Transverse colon (tissue), 4 donors: ENCODE results near the gene CADM1. TPM values are rescaled to one million over a fixed set of nuclear protein-coding genes. Genes with fewer than 3 reads are reported as not detected.

Experiments used
- DNase-seq: peaks from one replicate; pipeline ENCODE4 v3.0.0-alpha.2; 2019
- H3K27ac ChIP-seq, 4 donors: fragments of 200-600 bp; sonication (generic); 2 replicates each; pipeline ENCODE4 v1.5.1; 2016 to 2018; ENCODE audit warnings: inconsistent platforms in 4 of 4
- H3K27me3 ChIP-seq: fragments of 200-600 bp; sonication (generic); 2 replicates; pipeline ENCODE4 v1.5.1; 2017; ENCODE audit warnings: inconsistent platforms
- H3K36me3 ChIP-seq, 4 donors: fragments of 200-600 bp; sonication (generic); 2 replicates each; pipeline ENCODE4 v1.5.1; 2017 to 2019; ENCODE audit warnings: inconsistent platforms in 4 of 4
- H3K4me1 ChIP-seq, 4 donors: fragments of 200-600 bp; sonication (generic); 2 replicates each; pipeline ENCODE4 v1.5.1; 2017 to 2020; ENCODE audit warnings: inconsistent platforms in 4 of 4
- H3K4me3 ChIP-seq, 4 donors: fragments of 200-600 bp; sonication (generic); 1 replicate in 1 of 4; 2 replicates in 3 of 4; pipeline versions ENCODE4 v1.5.1 to v1.6.1; 2017 to 2019; ENCODE audit warnings: inconsistent platforms in 4 of 4
- H3K9me3 ChIP-seq, 2 donors: fragments of 200-600 bp; sonication (generic); 2 replicates each; pipeline ENCODE4 v1.5.1; 2017 to 2019; ENCODE audit warnings: inconsistent platforms in 2 of 2
- EP300 ChIP-seq: sonication (generic); formaldehyde crosslinking; IDR thresholded peaks from one replicate; pipeline ENCODE4 v1.6.1; 2017; ENCODE audit warnings: antibody characterized with exemption, low read depth
- POLR2A ChIP-seq: fragments of 450-650 bp; IDR thresholded peaks from one replicate; pipeline ENCODE4 v1.6.1; 2016; ENCODE audit warnings: antibody characterized with exemption, mild to moderate bottlenecking, moderate library complexity
- POLR2AphosphoS5 ChIP-seq, 3 donors: sonication (generic); formaldehyde crosslinking; IDR thresholded peaks; one replicate each; pipeline ENCODE4 v1.6.1; 2016; ENCODE audit warnings: antibody characterized with exemption in 3 of 3
- WGBS, 2 donors: methylation state at CpG; one replicate each; pipeline ENCODE4 v1.1.5; 2018; ENCODE audit warnings: low coverage in 1 of 2; 5-methylcytosine and 5-hydroxymethylcytosine counted together
- in situ Hi-C, 4 donors: fragments of 200-750 bp; cut with MboI; loops; one replicate each; pipeline versions ENCODE4 v1.15.0 to v1.15.1; 2017; ENCODE audit warnings: low sequenced_read_pairs in 3 of 4, low pct_ligation_motif_present in 1 of 4, low pct_unique_long_range_greater_than_20kb in 1 of 4
- intact Hi-C: fragments of 100-400 bp; cut with DNase I; formaldehyde crosslinking; loops from one replicate; pipeline ENCODE4 v1.15.1; 2023; ENCODE audit warnings: low total_unique reads
- total RNA-seq, 4 donors: library from RNA; depleted of rRNA; stranded (reverse); fragments of >200 nt; gene quantifications; one replicate each; pipeline ENCODE4 v1.1.0, GENCODE V29; 2016
- TF ChIP-seq, protein P1 (sequence below), 5 experiments: fragments of 200-600 bp in 3 of 5; fragments of 450-650 bp in 2 of 5; sonication (generic) in 3 of 5; IDR thresholded peaks; 1 replicate in 2 of 5; 2 replicates in 3 of 5; pipeline ENCODE4 v1.5.1; 2016 to 2017; ENCODE audit warnings: antibody characterized with exemption in 5 of 5, inconsistent platforms in 3 of 5, mild to moderate bottlenecking in 2 of 5, moderate library complexity in 1 of 5

CADM1 gene
- total RNA-seq, 4 donors from 2014 or later: 2.8 to 6.4 (median 3.7) TPM

DNA sequence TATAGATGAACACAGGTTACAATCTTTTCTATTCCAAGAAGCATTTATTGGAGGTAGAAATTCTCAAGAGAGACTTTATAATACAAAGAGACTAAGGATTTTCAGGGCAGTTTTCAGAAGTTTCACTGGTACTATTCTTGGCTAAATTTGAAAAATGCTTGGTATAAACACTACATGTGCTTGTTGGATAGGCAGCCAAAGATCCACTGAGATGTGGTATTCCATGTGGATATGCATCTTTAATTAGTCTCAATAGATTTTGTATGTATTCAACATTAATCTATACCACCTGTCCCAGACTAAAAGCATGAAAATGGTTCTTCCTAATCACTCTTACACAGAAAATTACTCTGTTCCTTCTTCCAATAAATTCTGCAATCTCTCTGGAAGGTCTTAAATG is 232.6 kb downstream of the CADM1 start:
- intact Hi-C loops: no loop called here
- Histone ChIP-seq H3K27me3 (no peaks in the 10 kb centered on the region), H3K27ac (no peak overlapping the region), H3K36me3 (no peaks in the 10 kb centered on the region), H3K9me3 (no peaks in the 10 kb centered on the region), H3K4me1 (no peaks in the 10 kb centered on the region), H3K4me3 (no peak overlapping the region)
- DNase-seq: no peak
- TF ChIP-seq POLR2A (no peak), EP300 (no peak), POLR2AphosphoS5 (IDR thresholded peaks at IDR 0.05) (no peak)
- TF ChIP-seq, protein P1, sequence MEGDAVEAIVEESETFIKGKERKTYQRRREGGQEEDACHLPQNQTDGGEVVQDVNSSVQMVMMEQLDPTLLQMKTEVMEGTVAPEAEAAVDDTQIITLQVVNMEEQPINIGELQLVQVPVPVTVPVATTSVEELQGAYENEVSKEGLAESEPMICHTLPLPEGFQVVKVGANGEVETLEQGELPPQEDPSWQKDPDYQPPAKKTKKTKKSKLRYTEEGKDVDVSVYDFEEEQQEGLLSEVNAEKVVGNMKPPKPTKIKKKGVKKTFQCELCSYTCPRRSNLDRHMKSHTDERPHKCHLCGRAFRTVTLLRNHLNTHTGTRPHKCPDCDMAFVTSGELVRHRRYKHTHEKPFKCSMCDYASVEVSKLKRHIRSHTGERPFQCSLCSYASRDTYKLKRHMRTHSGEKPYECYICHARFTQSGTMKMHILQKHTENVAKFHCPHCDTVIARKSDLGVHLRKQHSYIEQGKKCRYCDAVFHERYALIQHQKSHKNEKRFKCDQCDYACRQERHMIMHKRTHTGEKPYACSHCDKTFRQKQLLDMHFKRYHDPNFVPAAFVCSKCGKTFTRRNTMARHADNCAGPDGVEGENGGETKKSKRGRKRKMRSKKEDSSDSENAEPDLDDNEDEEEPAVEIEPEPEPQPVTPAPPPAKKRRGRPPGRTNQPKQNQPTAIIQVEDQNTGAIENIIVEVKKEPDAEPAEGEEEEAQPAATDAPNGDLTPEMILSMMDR (IDR thresholded peaks at IDR 0.05): no peak
- in situ Hi-C loops: no loop called here

DNA sequence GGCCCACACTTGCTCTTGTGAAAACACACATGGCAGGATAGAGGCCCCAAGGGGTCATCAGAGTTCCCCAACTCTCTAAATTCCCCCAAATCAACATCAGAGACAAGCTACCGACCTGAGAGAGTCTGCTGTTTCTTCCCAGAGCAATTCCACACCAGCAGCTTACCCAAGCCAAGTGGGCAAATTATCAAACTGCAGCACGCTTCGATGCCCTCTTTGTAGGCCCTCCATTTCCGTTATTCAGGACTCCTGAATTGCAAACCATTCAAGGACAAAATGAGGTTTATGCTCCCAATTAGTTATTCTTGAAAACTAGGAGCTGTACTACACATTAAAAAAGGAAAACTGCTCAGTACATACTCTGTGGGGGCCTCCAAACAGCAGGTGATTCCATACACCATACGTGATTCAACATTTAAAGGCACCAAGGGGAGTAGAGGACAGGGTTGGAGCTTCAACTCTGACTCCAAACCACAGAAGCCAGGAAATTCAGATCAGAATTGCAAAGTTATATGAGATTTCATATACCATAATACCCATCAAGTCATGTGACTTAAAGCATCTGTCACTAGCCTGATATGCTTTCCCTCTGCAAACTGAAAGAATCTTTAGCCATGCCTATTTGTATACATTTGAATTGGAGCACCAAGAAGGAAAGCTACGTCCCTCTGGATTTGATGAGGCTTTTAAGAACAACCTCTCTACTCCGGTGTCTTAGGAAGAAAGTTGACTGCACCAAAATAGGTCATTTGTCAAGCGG is 234.8 kb downstream of the CADM1 start:
- Histone ChIP-seq H3K36me3 (no peaks in the 10 kb centered on the region), H3K27me3 (no peaks in the 10 kb centered on the region), H3K9me3 (no peaks in the 10 kb centered on the region), H3K4me3 (no peak overlapping the region), H3K27ac (no peak overlapping the region), H3K4me1 (no peaks in the 10 kb centered on the region)
- TF ChIP-seq, protein P1 (IDR thresholded peaks at IDR 0.05): no peak
- TF ChIP-seq POLR2AphosphoS5 (IDR thresholded peaks at IDR 0.05) (no peak), EP300 (no peak), POLR2A (no peak)
- in situ Hi-C loops: no loop called here
- DNase-seq: no peak
- WGBS, 2 donors: 92 to 100% methylated on average over 2 to 8 of the region's 8 CpGs
- intact Hi-C loops: no loop called here

DNA sequence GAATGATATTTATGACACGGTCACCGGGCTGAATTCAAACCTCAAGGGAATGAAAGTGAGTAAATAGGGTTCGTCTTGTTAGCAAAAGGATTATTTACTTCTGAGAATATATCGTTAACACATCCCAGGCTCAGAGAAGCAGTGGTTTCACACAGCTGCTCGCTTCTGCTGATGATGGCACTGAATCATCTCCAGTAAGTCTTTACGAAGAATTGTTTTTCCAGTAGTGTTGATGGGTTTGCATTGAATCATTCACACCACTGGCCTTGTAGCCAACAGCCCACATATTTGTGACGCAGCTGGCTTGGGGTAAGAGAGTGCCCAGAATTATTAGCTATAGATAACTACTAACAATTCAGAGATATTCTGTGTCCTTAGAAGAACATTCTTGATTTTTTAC is 236.3 kb downstream of the CADM1 start:
- no peak overlapping the region for H3K27ac ChIP-seq
- no peak for DNase-seq

DNA sequence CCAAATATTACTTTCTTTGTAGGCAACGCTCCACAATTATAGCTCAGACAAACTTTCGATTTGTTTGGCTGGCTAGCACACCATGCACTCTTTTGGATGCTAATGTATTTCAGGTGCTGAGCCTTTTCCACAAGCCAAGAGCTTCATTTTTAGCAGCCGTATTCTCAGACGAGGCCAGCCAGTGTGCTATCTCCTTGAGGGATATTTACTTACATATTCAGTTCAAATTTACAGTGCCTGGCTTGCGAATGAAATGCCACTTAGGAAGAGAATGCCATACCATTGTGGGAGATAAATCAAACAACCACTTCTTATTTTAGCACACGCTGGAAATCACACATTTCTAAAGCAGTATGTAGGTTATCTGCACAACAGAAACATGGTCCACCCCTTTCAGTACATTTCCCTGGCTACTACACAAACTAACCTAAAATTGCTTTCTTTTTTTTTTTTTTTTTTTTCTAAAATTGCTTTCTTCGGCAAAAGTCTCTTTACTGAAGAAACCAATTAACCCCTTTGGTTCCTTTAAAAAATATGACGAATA is 236.9 kb downstream of the CADM1 start:
- Histone ChIP-seq H3K36me3 (no peaks in the 10 kb centered on the region), H3K27ac (no peak overlapping the region), H3K27me3 (no peaks in the 10 kb centered on the region), H3K4me3 (no peak overlapping the region), H3K9me3 (no peaks in the 10 kb centered on the region), H3K4me1 (no peaks in the 10 kb centered on the region)
- DNase-seq: no peak
- intact Hi-C loops (no loop called here), in situ Hi-C loops (no loop called here)
- WGBS, 2 donors: 63 to 65% methylated on average over 7 to 8 of the region's 8 CpGs
- TF ChIP-seq POLR2A: no peak
- TF ChIP-seq, protein P1 (IDR thresholded peaks at IDR 0.05): no peak
- TF ChIP-seq EP300: no peak
- no peak for TF ChIP-seq POLR2AphosphoS5 (IDR thresholded peaks at IDR 0.05)

More for the DNA sequence above, 236.3 kb downstream of the CADM1 start:
- no peaks in the 10 kb centered on the region for H3K9me3 ChIP-seq
- WGBS, 2 donors: 75 to 83% methylated on average over 1 to 7 of the region's 7 CpGs
- no peaks in the 10 kb centered on the region for H3K4me1 ChIP-seq
- TF ChIP-seq, protein P1 (IDR thresholded peaks at IDR 0.05): no peak
- H3K27me3 ChIP-seq: no peaks in the 10 kb centered on the region
- no peak overlapping the region for H3K4me3 ChIP-seq
- H3K36me3 ChIP-seq: no peaks in the 10 kb centered on the region
- in situ Hi-C loops: no loop called here
- intact Hi-C loops: no loop called here
